HG02973 (cell line): ENCODE results near the gene FEZF1.
A peak's percentile ranks its signal among the peaks of the same experiment; 100 is the strongest.

Experiments used
- ATAC-seq: cut with Tn5 transposase; IDR thresholded peaks from one replicate; pipeline ENCODE4 v1.9.1; 2021; ENCODE audit warnings: moderate library complexity; ENCODE audit not compliant: unreplicated experiment

FEZF1 gene

GRCh38 chr7:122273117-122273516, 31.4 kb downstream of the FEZF1 start:
- peak; percentile 59 for ATAC-seq

DNA sequence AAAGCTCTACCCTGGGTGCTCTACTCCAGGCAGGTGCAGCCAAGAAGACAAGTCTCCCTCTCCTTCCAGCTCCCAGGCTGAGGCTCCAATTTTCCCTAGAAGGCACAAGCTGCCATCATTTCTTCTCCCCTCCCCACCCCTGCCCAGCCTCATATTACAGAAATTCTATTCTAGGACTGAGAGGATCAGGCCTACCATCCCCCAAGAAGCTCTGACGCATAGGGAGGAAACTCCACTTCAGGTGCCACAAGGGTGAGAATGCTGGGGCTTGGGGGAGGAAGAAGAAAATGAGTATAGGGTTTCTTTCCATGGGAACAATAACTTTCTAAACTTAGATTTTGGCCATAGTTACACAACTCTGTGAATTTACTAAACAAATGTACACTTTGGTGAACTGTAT, 35.3 kb downstream of the FEZF1 start:
- ATAC-seq: no peak

GRCh38 chr7:122268101-122268500, 36.4 kb downstream of the FEZF1 start:
- ATAC-seq: no peak

GRCh38 chr7:122262246-122262645, 42.3 kb downstream of the FEZF1 start:
- ATAC-seq: no peak

DNA sequence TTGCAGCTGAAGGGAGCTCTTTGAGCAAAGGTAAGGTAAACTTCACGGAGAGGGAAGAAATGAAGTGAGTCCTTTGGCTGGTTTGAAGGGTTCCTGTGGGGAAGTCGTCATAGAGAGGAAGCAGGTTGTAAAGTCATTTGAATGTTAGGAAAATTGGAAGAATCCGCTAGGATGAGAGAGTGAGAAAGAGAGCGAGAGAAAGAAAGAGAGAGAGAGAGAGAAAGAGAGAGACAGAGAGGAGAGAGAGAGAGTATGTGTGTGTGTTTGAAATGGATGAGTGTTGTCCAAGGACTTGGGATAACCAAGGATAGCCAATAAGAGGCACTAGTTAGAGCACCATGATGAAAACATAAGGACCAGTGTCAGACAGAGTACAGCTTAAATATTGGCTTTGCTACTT, 43.1 kb downstream of the FEZF1 start:
- ATAC-seq: no peak

GRCh38 chr7:122261016-122261415, 43.5 kb downstream of the FEZF1 start:
- no peak for ATAC-seq

GRCh38 chr7:122260336-122260735, 44.2 kb downstream of the FEZF1 start:
- no peak for ATAC-seq

GRCh38 chr7:122258971-122259370, 45.6 kb downstream of the FEZF1 start:
- no peak for ATAC-seq

GRCh38 chr7:122257056-122257455, 47.5 kb downstream of the FEZF1 start:
- ATAC-seq: no peak

DNA sequence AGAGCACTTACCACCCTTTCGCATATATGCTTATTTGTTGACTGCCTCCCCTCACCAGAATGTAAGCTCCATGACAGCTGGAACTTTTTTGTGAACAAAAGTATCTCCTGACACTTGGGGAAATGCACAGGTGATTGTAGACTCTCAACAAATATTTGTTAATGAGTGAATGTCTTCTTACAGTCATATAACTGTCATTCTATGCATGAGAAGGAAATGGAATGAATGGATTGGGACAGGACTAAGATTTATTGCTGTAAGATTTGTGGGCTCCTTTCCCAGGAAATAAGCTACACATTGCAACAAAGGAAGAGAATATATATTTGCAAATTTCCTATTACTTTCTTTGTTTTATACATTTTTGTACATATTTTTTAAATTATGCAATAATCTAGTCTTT, 48.5 kb downstream of the FEZF1 start:
- no peak for ATAC-seq

DNA sequence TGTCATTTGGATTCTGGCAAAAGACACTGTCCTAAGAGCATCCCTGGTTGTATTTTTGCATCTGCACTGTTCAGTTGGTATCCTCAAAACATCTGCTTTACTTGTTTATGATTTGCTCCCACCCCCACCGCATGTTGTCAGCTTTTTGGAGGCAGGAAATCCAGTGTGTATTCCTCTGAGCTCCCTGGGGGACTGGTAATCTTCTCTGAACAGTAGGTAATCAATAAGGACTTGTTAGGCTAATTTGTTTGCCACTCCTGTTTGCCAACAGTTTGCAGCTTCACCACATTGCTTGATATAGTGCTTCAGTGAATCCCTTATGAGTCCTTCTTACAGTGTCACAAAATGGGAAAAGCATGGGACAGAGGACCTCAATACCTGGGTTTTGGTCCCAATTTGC, 49.1 kb downstream of the FEZF1 start:
- ATAC-seq: no peak
